ENCODE measurements around the gene SENP5. TPM values are rescaled to one million over a fixed set of nuclear protein-coding genes. Genes with fewer than 3 reads are reported as not detected.

The SENP5 gene
- total RNA-seq, 1 experiment from 2014 or later: 52.3 TPM

DNA sequence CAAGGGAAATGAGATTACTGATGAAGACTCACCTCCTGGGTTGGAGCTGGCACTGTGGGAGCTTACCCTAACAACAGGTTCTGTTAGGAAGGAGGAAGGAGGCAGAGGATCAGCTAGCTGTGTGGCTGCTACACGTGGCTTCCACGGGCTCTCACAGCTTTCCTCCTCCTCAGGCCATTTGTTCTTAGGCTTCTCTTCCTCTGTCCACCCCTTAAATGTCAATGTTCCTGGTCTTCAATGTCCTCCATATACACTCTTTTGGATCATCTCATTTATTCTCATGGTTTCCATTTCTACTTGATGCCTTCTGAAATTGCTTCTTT, 95.9 kb downstream of the SENP5 start:
- no peak overlapping the region for H3K4me2 ChIP-seq
- H3K9me2 ChIP-seq (ENCODE audit: insufficient read depth): no peaks in the 10 kb centered on the region
- no peak overlapping the region for H2AFZ ChIP-seq
- H3K27me3 ChIP-seq (ENCODE audit: insufficient read depth, low read depth): peaks cover 6% of the 10 kb centered on the region
- H3K79me2 ChIP-seq (ENCODE audit: low read depth): no peaks in the 10 kb centered on the region
- ChIA-PET POLR2A (ENCODE audit: unreplicated experiment) (no interaction called here), CTCF (no interaction called here)
- H3K4me1 ChIP-seq (replicated peaks; ENCODE audit: insufficient read depth): no peaks in the 10 kb centered on the region
- H3F3A ChIP-seq (ENCODE audit: insufficient read depth, low read depth): no peaks in the 10 kb centered on the region
- H4K20me1 ChIP-seq (ENCODE audit: insufficient read depth): no peaks in the 10 kb centered on the region
- TF ChIP-seq, protein P1, sequence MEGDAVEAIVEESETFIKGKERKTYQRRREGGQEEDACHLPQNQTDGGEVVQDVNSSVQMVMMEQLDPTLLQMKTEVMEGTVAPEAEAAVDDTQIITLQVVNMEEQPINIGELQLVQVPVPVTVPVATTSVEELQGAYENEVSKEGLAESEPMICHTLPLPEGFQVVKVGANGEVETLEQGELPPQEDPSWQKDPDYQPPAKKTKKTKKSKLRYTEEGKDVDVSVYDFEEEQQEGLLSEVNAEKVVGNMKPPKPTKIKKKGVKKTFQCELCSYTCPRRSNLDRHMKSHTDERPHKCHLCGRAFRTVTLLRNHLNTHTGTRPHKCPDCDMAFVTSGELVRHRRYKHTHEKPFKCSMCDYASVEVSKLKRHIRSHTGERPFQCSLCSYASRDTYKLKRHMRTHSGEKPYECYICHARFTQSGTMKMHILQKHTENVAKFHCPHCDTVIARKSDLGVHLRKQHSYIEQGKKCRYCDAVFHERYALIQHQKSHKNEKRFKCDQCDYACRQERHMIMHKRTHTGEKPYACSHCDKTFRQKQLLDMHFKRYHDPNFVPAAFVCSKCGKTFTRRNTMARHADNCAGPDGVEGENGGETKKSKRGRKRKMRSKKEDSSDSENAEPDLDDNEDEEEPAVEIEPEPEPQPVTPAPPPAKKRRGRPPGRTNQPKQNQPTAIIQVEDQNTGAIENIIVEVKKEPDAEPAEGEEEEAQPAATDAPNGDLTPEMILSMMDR (conservative IDR thresholded peaks at IDR 0.05): no peak
- no peak for TF ChIP-seq EZH2 (IDR thresholded peaks at IDR 0.05; ENCODE audit: low read depth)
- DNase-seq: no peak
- intact Hi-C loops (cut with micrococcal nuclease; ENCODE audit: unreplicated experiment): no loop called here
- no peak overlapping the region for H3K4me3 ChIP-seq
- no peaks in the 10 kb centered on the region for H3K9me3 ChIP-seq (ENCODE audit: insufficient read depth, low read depth)
- BruUV-seq (replicated peaks): no TSS peak
- H3K36me3 ChIP-seq (ENCODE audit: low read depth): no peaks in the 10 kb centered on the region
- no peak overlapping the region for H3K27ac ChIP-seq

DNA sequence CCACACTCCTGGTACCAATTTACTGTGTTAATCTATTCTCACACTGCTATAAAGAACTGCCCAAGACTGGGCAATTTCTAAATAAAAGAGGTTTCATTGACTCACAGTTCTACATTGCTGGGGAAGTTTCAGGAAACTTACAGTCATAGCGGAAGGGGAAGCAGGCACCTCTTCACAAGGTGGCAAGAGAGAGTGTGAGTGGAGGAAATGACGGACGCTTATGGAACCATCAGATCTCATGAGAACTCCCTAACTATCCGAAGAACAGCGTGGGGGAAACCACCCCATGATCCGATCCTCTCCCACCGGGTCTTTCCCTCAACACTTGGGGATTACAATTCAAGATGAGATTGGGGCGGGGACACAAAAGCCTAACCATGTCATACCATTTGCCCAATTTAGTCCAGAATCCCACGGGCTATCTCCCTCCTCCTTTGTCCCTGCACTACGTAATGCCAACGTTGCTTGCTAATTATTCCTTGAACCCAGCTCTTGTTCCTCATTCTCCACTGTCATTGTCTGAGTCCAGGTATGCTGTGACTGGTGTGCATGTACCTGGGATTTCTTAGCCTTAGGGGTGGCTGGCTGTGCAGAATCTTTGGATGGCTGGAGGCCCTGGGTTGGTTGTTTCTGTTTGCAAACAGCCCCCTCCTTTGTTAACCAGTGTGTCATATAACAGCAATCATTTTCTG, 97.5 kb downstream of the SENP5 start:
- Histone ChIP-seq H3F3A (ENCODE audit: insufficient read depth, low read depth) (no peaks in the 10 kb centered on the region), H3K36me3 (ENCODE audit: low read depth) (no peaks in the 10 kb centered on the region), H4K20me1 (ENCODE audit: insufficient read depth) (no peaks in the 10 kb centered on the region), H3K4me1 (replicated peaks; ENCODE audit: insufficient read depth) (no peaks in the 10 kb centered on the region), H3K79me2 (ENCODE audit: low read depth) (no peaks in the 10 kb centered on the region), H3K9me3 (ENCODE audit: insufficient read depth, low read depth) (no peaks in the 10 kb centered on the region), H3K9me2 (ENCODE audit: insufficient read depth) (no peaks in the 10 kb centered on the region), H2AFZ (no peak overlapping the region), H3K27me3 (ENCODE audit: insufficient read depth, low read depth) (peaks cover 9% of the 10 kb centered on the region), H3K4me3 (no peak overlapping the region), H3K4me2 (no peak overlapping the region), H3K27ac (no peak overlapping the region)
- TF ChIP-seq, protein P1 (conservative IDR thresholded peaks at IDR 0.05): no peak
- TF ChIP-seq EZH2 (IDR thresholded peaks at IDR 0.05; ENCODE audit: low read depth): no peak
- ChIA-PET CTCF (interaction anchor here (0.5 kb wide), 1 partner anchor 438 kb away, joined by 3 read pairs; no protein-coding TSS in a partner anchor), POLR2A (ENCODE audit: unreplicated experiment) (interaction anchor here (0.5 kb wide), 1 partner anchor 42 kb away, joined by 3 read pairs; no protein-coding TSS in a partner anchor)
- intact Hi-C loops (cut with micrococcal nuclease; ENCODE audit: unreplicated experiment): no loop called here
- no TSS peak for BruUV-seq (replicated peaks)
- no peak for DNase-seq

DNA sequence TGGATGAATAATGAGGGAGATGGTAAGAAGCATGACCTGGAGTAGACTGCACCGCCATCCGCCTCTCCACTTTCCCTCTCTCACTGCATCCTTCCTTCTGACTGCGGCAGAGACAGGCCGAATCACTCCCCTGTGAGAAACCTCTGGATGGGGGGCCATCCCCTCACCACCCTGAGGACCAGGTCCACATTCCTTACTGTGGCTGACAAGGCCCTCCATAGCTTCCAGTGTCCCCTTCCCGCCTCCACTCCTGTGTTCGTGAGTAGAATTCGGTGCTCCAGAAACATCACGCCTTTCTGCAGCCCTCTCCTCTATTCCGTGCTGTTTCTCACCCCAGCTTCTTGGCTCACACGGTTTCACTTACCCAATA, 98.1 kb downstream of the SENP5 start:
- TF ChIP-seq EZH2 (IDR thresholded peaks at IDR 0.05; ENCODE audit: low read depth): no peak
- TF ChIP-seq, protein P1 (conservative IDR thresholded peaks at IDR 0.05): no peak
- Histone ChIP-seq H3K9me2 (ENCODE audit: insufficient read depth) (no peaks in the 10 kb centered on the region), H3K4me3 (no peak overlapping the region), H3K4me1 (replicated peaks; ENCODE audit: insufficient read depth) (no peaks in the 10 kb centered on the region), H3F3A (ENCODE audit: insufficient read depth, low read depth) (0 out of 2 replicates have a peak, but pooled peaks cover under 1% of the 10 kb centered on the region), H2AFZ (no peak overlapping the region), H3K79me2 (ENCODE audit: low read depth) (no peaks in the 10 kb centered on the region), H3K9me3 (ENCODE audit: insufficient read depth, low read depth) (no peaks in the 10 kb centered on the region), H4K20me1 (ENCODE audit: insufficient read depth) (no peaks in the 10 kb centered on the region), H3K36me3 (ENCODE audit: low read depth) (no peaks in the 10 kb centered on the region), H3K27me3 (ENCODE audit: insufficient read depth, low read depth) (peaks cover 14% of the 10 kb centered on the region), H3K27ac (no peak overlapping the region), H3K4me2 (no peak overlapping the region)
- no TSS peak for BruUV-seq (replicated peaks)
- POLR2A ChIA-PET (ENCODE audit: unreplicated experiment): interaction anchor here (0.5 kb wide), 1 partner anchor 41 kb away, joined by 3 read pairs; no protein-coding TSS in a partner anchor
- intact Hi-C loops (cut with micrococcal nuclease; ENCODE audit: unreplicated experiment): no loop called here
- CTCF ChIA-PET: interaction anchor here (0.5 kb wide), 1 partner anchor 438 kb away, joined by 3 read pairs; no protein-coding TSS in a partner anchor
- no peak for DNase-seq
